Activated CD8-positive, alpha-beta memory T cell treated with anti-CD3 and anti-CD28 coated beads, Interleukin-2, amount 50 U/mL, for 4 hours (primary cell): Measurements from ENCODE around the gene BRIP1.
"Not testable (repeated sequence)": the region's sequence is repeated elsewhere in the genome, so short reads cannot be mapped to it uniquely, and the experiment has no call there.

Source experiments
- DNase-seq: peaks from one replicate; pipeline ENCODE4 v3.0.0-alpha.2; 2020

Gene BRIP1

GRCh38 chr17:61862105-61862574, 1.2 kb downstream of the BRIP1 start:
- no peak for DNase-seq

- not testable (repeated sequence) for DNase-seq
Measured at GRCh38 chr17:61860397-61860796, 2.9 kb downstream of the BRIP1 start.

- DNase-seq = no peak
Measured at GRCh38 chr17:61856035-61856434, 7.3 kb downstream of the BRIP1 start.

- DNase-seq = no peak
Measured at GRCh38 chr17:61852857-61853256, 10.5 kb downstream of the BRIP1 start.

- DNase-seq = no peak
Measured at GRCh38 chr17:61849674-61850073, 13.7 kb downstream of the BRIP1 start.

- DNase-seq = no peak
Measured at GRCh38 chr17:61848896-61849295, 14.4 kb downstream of the BRIP1 start.

- DNase-seq = no peak
Measured at GRCh38 chr17:61848247-61848646, 15.1 kb downstream of the BRIP1 start.

GRCh38 chr17:61847659-61848058, 15.7 kb downstream of the BRIP1 start:
- DNase-seq = no peak

GRCh38 chr17:61846761-61847375, 16.5 kb downstream of the BRIP1 start:
- no peak for DNase-seq

- DNase-seq = no peak
Measured at GRCh38 chr17:61846088-61846487, 17.2 kb downstream of the BRIP1 start.

- no peak for DNase-seq
Measured at GRCh38 chr17:61843435-61843834, 19.9 kb downstream of the BRIP1 start.

- no peak for DNase-seq
Measured at GRCh38 chr17:61842899-61843298, 20.4 kb downstream of the BRIP1 start.

- DNase-seq = no peak
Measured at GRCh38 chr17:61839300-61839786, 24.0 kb downstream of the BRIP1 start.

GRCh38 chr17:61837175-61838051, 25.9 kb downstream of the BRIP1 start:
- peak; percentile 34 for DNase-seq

- no peak for DNase-seq
Measured at GRCh38 chr17:61836266-61837174, 26.8 kb downstream of the BRIP1 start.

GRCh38 chr17:61835606-61836005, 27.7 kb downstream of the BRIP1 start:
- no peak for DNase-seq

- no peak for DNase-seq
Measured at GRCh38 chr17:61834610-61835009, 28.7 kb downstream of the BRIP1 start.

- DNase-seq = no peak
Measured at GRCh38 chr17:61833536-61834193, 29.7 kb downstream of the BRIP1 start.

GRCh38 chr17:61832463-61832862, 30.9 kb downstream of the BRIP1 start:
- DNase-seq = no peak

- DNase-seq = no peak
Measured at GRCh38 chr17:61831099-61831498, 32.2 kb downstream of the BRIP1 start.

GRCh38 chr17:61828694-61829093, 34.6 kb downstream of the BRIP1 start:
- DNase-seq = no peak

GRCh38 chr17:61827649-61828395, 35.5 kb downstream of the BRIP1 start:
- no peak for DNase-seq
